Measurements from ENCODE around the gene RAVER2.
"Not testable (repeated sequence)": the region's sequence is repeated elsewhere in the genome, so short reads cannot be mapped to it uniquely, and the experiment has no call there.

Gene RAVER2

GRCh38 chr1:64811131-64811530 is 66.3 kb downstream of the RAVER2 start:
- Histone ChIP-seq H3K27ac (ENCODE audit: low read depth, low read length) (no peak overlapping the region), H3K9ac (ENCODE audit: low read depth, low read length) (no peak overlapping the region), H3K27me3 (ENCODE audit: control insufficient read depth, insufficient read depth, low read length) (no peaks in the 10 kb centered on the region), H3K9me3 (ENCODE audit: control insufficient read depth, insufficient read depth, low read length) (no peaks in the 10 kb centered on the region), H3K4me1 (ENCODE audit: control insufficient read depth, insufficient read depth, low read length) (no peaks in the 10 kb centered on the region), H3K4me3 (ENCODE audit: low read depth, low read length) (no peak overlapping the region), H3K36me3 (ENCODE audit: control insufficient read depth, insufficient read depth, low read length) (peaks cover 10% of the 10 kb centered on the region; the same call in 1 of the 2 replicates)

DNA sequence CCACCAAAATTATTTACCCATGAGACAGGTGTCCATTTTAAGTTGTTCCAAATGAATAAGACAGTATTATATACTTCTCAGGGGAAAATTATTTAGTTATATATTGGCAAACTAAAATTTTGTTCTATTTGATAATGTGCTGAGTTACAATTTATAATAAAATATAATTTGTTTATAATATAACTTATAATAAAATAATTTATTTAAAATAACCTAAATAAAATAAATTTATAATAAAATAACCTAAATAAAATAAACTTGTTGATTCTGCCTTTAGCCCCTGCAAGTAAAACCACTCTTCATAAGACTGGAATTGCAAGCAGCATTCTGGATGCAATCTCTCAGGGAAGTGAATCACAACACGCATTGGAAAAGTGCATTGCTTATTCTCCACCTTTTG is 69.6 kb downstream of the RAVER2 start:
- Histone ChIP-seq H3K36me3 (ENCODE audit: control insufficient read depth, insufficient read depth, low read length) (peaks cover 6% of the 10 kb centered on the region; the same call in 1 of the 2 replicates), H3K27me3 (ENCODE audit: control insufficient read depth, insufficient read depth, low read length) (no peaks in the 10 kb centered on the region), H3K4me3 (ENCODE audit: low read depth, low read length) (no peak overlapping the region), H3K9me3 (ENCODE audit: control insufficient read depth, insufficient read depth, low read length) (no peaks in the 10 kb centered on the region), H3K4me1 (ENCODE audit: control insufficient read depth, insufficient read depth, low read length) (no peaks in the 10 kb centered on the region), H3K27ac (ENCODE audit: low read depth, low read length) (no peak overlapping the region), H3K9ac (ENCODE audit: low read depth, low read length) (no peak overlapping the region)

- not testable (repeated sequence) for H3K4me3 ChIP-seq (ENCODE audit: low read depth, low read length); H3K27ac ChIP-seq (ENCODE audit: low read depth, low read length); H3K9me3 ChIP-seq (ENCODE audit: control insufficient read depth, insufficient read depth, low read length); H3K9ac ChIP-seq (ENCODE audit: low read depth, low read length); H3K4me1 ChIP-seq (ENCODE audit: control insufficient read depth, insufficient read depth, low read length); H3K36me3 ChIP-seq (ENCODE audit: control insufficient read depth, insufficient read depth, low read length); H3K27me3 ChIP-seq (ENCODE audit: control insufficient read depth, insufficient read depth, low read length)
Observed at GRCh38 chr1:64817364-64817763, 72.5 kb downstream of the RAVER2 start.

- not testable (repeated sequence) for H3K36me3 ChIP-seq (ENCODE audit: control insufficient read depth, insufficient read depth, low read length); H3K9me3 ChIP-seq (ENCODE audit: control insufficient read depth, insufficient read depth, low read length); H3K27ac ChIP-seq (ENCODE audit: low read depth, low read length); H3K27me3 ChIP-seq (ENCODE audit: control insufficient read depth, insufficient read depth, low read length); H3K4me3 ChIP-seq (ENCODE audit: low read depth, low read length); H3K4me1 ChIP-seq (ENCODE audit: control insufficient read depth, insufficient read depth, low read length); H3K9ac ChIP-seq (ENCODE audit: low read depth, low read length)
Observed at GRCh38 chr1:64820572-64820971, 75.7 kb downstream of the RAVER2 start.

GRCh38 chr1:64822621-64823020 is 77.7 kb downstream of the RAVER2 start:
- 0 out of 2 replicates have a peak, but pooled peaks cover 2% of the 10 kb centered on the region for H3K4me1 ChIP-seq (ENCODE audit: control insufficient read depth, insufficient read depth, low read length)
- H3K27ac ChIP-seq (ENCODE audit: low read depth, low read length), result no peak overlapping the region
- H3K4me3 ChIP-seq (ENCODE audit: low read depth, low read length), result no peak overlapping the region
- no peaks in the 10 kb centered on the region for H3K27me3 ChIP-seq (ENCODE audit: control insufficient read depth, insufficient read depth, low read length)
- H3K9me3 ChIP-seq (ENCODE audit: control insufficient read depth, insufficient read depth, low read length), result no peaks in the 10 kb centered on the region
- H3K9ac ChIP-seq (ENCODE audit: low read depth, low read length), result no peak overlapping the region
- H3K36me3 ChIP-seq (ENCODE audit: control insufficient read depth, insufficient read depth, low read length), result no peaks in the 10 kb centered on the region

DNA sequence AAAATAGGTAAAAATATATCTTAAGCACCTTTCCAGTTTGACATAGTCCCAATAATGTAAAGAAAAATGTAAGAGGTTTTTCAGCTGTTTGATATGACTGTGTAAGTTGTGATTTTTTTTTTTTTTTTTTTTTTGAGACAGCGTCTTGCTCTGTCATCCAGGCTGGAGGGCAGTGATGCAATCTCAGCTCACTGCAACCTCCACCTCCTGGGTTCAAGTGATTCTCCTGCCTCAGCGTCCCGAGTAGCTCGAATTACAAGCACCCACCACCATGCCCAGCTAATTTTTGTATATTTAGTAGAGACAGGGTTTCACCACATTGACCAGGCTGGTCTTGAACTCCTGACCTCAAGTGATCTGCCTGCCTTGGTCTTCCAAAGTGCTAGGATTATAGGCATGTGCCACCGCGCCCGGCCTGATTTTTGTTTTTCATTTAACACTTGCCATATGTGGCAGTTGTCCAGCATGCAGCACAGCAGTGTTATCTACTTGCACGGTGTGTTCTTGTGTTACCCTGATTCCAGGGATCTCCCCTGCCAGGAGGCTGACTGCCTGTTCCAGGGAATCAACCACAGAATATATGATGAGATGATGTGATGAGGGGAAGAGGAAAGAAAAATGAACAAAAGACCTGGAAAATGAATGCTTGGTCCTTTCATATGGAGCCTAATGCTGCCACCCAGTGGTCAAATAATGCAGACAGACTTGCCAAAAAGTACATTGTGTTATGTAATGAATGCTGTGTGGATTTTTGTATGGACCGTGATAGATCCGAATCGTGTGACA is 79.0 kb downstream of the RAVER2 start:
- H3K27me3 ChIP-seq (ENCODE audit: control insufficient read depth, insufficient read depth, low read length), result no peaks in the 10 kb centered on the region
- no peaks in the 10 kb centered on the region for H3K36me3 ChIP-seq (ENCODE audit: control insufficient read depth, insufficient read depth, low read length)
- H3K4me1 ChIP-seq (ENCODE audit: control insufficient read depth, insufficient read depth, low read length), result 0 out of 2 replicates have a peak, but pooled peaks cover 2% of the 10 kb centered on the region
- no peak overlapping the region for H3K4me3 ChIP-seq (ENCODE audit: low read depth, low read length)
- H3K9me3 ChIP-seq (ENCODE audit: control insufficient read depth, insufficient read depth, low read length), result no peaks in the 10 kb centered on the region
- no peak overlapping the region for H3K9ac ChIP-seq (ENCODE audit: low read depth, low read length)
- H3K27ac ChIP-seq (ENCODE audit: low read depth, low read length), result no peak overlapping the region

GRCh38 chr1:64826991-64827390 is 82.1 kb downstream of the RAVER2 start:
- no peak overlapping the region for H3K27ac ChIP-seq (ENCODE audit: low read depth, low read length)
- no peak overlapping the region for H3K9ac ChIP-seq (ENCODE audit: low read depth, low read length)
- H3K4me1 ChIP-seq (ENCODE audit: control insufficient read depth, insufficient read depth, low read length), result 0 out of 2 replicates have a peak, but pooled peaks cover 5% of the 10 kb centered on the region
- H3K4me3 ChIP-seq (ENCODE audit: low read depth, low read length), result no peak overlapping the region
- no peaks in the 10 kb centered on the region for H3K9me3 ChIP-seq (ENCODE audit: control insufficient read depth, insufficient read depth, low read length)
- H3K36me3 ChIP-seq (ENCODE audit: control insufficient read depth, insufficient read depth, low read length), result peaks cover 9% of the 10 kb centered on the region
- H3K27me3 ChIP-seq (ENCODE audit: control insufficient read depth, insufficient read depth, low read length), result no peaks in the 10 kb centered on the region

- no peak overlapping the region for H3K9ac ChIP-seq (ENCODE audit: low read depth, low read length)
- H3K4me3 ChIP-seq (ENCODE audit: low read depth, low read length), result no peak overlapping the region
- H3K4me1 ChIP-seq (ENCODE audit: control insufficient read depth, insufficient read depth, low read length), result 0 out of 2 replicates have a peak, but pooled peaks cover 5% of the 10 kb centered on the region
- H3K9me3 ChIP-seq (ENCODE audit: control insufficient read depth, insufficient read depth, low read length), result no peaks in the 10 kb centered on the region
- no peak overlapping the region for H3K27ac ChIP-seq (ENCODE audit: low read depth, low read length)
- H3K27me3 ChIP-seq (ENCODE audit: control insufficient read depth, insufficient read depth, low read length), result no peaks in the 10 kb centered on the region
- H3K36me3 ChIP-seq (ENCODE audit: control insufficient read depth, insufficient read depth, low read length), result peaks cover 26% of the 10 kb centered on the region
Observed at GRCh38 chr1:64828829-64829228, 84.0 kb downstream of the RAVER2 start.

- Histone ChIP-seq H3K9ac (ENCODE audit: low read depth, low read length) (no peak overlapping the region), H3K4me3 (ENCODE audit: low read depth, low read length) (no peak overlapping the region), H3K9me3 (ENCODE audit: control insufficient read depth, insufficient read depth, low read length) (no peaks in the 10 kb centered on the region), H3K4me1 (ENCODE audit: control insufficient read depth, insufficient read depth, low read length) (0 out of 2 replicates have a peak, but pooled peaks cover 3% of the 10 kb centered on the region), H3K27ac (ENCODE audit: low read depth, low read length) (no peak overlapping the region), H3K36me3 (ENCODE audit: control insufficient read depth, insufficient read depth, low read length) (peaks cover 33% of the 10 kb centered on the region), H3K27me3 (ENCODE audit: control insufficient read depth, insufficient read depth, low read length) (no peaks in the 10 kb centered on the region)
Observed at GRCh38 chr1:64829411-64830029, 84.6 kb downstream of the RAVER2 start.

- no peaks in the 10 kb centered on the region for H3K27me3 ChIP-seq (ENCODE audit: control insufficient read depth, insufficient read depth, low read length)
- no peaks in the 10 kb centered on the region for H3K9me3 ChIP-seq (ENCODE audit: control insufficient read depth, insufficient read depth, low read length)
- H3K4me3 ChIP-seq (ENCODE audit: low read depth, low read length), result no peak overlapping the region
- no peak overlapping the region for H3K27ac ChIP-seq (ENCODE audit: low read depth, low read length)
- H3K36me3 ChIP-seq (ENCODE audit: control insufficient read depth, insufficient read depth, low read length), result peaks cover 37% of the 10 kb centered on the region
- H3K9ac ChIP-seq (ENCODE audit: low read depth, low read length), result no peak overlapping the region
- 0 out of 2 replicates have a peak, but pooled peaks cover 3% of the 10 kb centered on the region for H3K4me1 ChIP-seq (ENCODE audit: control insufficient read depth, insufficient read depth, low read length)
Observed at GRCh38 chr1:64830030-64830651, 85.3 kb downstream of the RAVER2 start.

GRCh38 chr1:64834734-64835133 is 89.9 kb downstream of the RAVER2 start:
- Histone ChIP-seq H3K4me3 (ENCODE audit: low read depth, low read length) (no peak overlapping the region), H3K9me3 (ENCODE audit: control insufficient read depth, insufficient read depth, low read length) (no peaks in the 10 kb centered on the region), H3K27me3 (ENCODE audit: control insufficient read depth, insufficient read depth, low read length) (no peaks in the 10 kb centered on the region), H3K27ac (ENCODE audit: low read depth, low read length) (no peak overlapping the region), H3K9ac (ENCODE audit: low read depth, low read length) (no peak overlapping the region), H3K36me3 (ENCODE audit: control insufficient read depth, insufficient read depth, low read length) (peaks cover 69% of the 10 kb centered on the region), H3K4me1 (ENCODE audit: control insufficient read depth, insufficient read depth, low read length) (no peaks in the 10 kb centered on the region)
